Dedifferentiated amniotic fluid mesenchymal stem cell (primary cell): ENCODE data around the gene WDR17.

Source experiments
- DNase-seq: peaks from one replicate; pipeline ENCODE4 v3.0.0-alpha.2; 2016; ENCODE audit errors: extremely low spot score

WDR17 gene

GRCh38 chr4:176065435-176066291, at the start of gene WDR17:
WDR17 (plus strand) TSS chr4:176065841; CDS start chr4:176111581, 45,740 bp downstream.
- peak; percentile 58 for DNase-seq

- DNase-seq, result no peak
Observed at GRCh38 chr4:176016601-176017000, 49.0 kb upstream of the WDR17 start.

- no peak for DNase-seq
Observed at GRCh38 chr4:176020481-176021085, 45.1 kb upstream of the WDR17 start.

- no peak for DNase-seq
Observed at GRCh38 chr4:176030391-176030790, 35.2 kb upstream of the WDR17 start.

GRCh38 chr4:176031922-176032321, 33.7 kb upstream of the WDR17 start:
- DNase-seq, result no peak

- no peak for DNase-seq
Observed at GRCh38 chr4:176032454-176032853, 33.2 kb upstream of the WDR17 start.

GRCh38 chr4:176034499-176034898, 31.1 kb upstream of the WDR17 start:
- peak; percentile 77 for DNase-seq

GRCh38 chr4:176034936-176035335, 30.7 kb upstream of the WDR17 start:
- no peak for DNase-seq

- DNase-seq, result no peak
Observed at GRCh38 chr4:176036585-176037205, 28.9 kb upstream of the WDR17 start.

- no peak for DNase-seq
Observed at GRCh38 chr4:176038789-176039188, 26.9 kb upstream of the WDR17 start.

- no peak for DNase-seq
Observed at GRCh38 chr4:176042195-176042594, 23.4 kb upstream of the WDR17 start.

GRCh38 chr4:176043838-176044588, 21.6 kb upstream of the WDR17 start:
- DNase-seq, result no peak

- peak; percentile 43 for DNase-seq
Observed at GRCh38 chr4:176044589-176044951, 21.1 kb upstream of the WDR17 start.

- DNase-seq, result no peak
Observed at GRCh38 chr4:176048631-176049030, 17.0 kb upstream of the WDR17 start.

GRCh38 chr4:176052744-176053143, 12.9 kb upstream of the WDR17 start:
- no peak for DNase-seq

- no peak for DNase-seq
Observed at GRCh38 chr4:176053785-176054184, 11.9 kb upstream of the WDR17 start.

- no peak for DNase-seq
Observed at GRCh38 chr4:176054942-176055341, 10.7 kb upstream of the WDR17 start.

- DNase-seq, result no peak
Observed at GRCh38 chr4:176063718-176064117, 1.9 kb upstream of the WDR17 start.

GRCh38 chr4:176064539-176064938, 1.1 kb upstream of the WDR17 start:
- DNase-seq, result no peak

- DNase-seq, result no peak
Observed at GRCh38 chr4:176066757-176067156, 1.1 kb downstream of the WDR17 start.

GRCh38 chr4:176077561-176077960, 11.9 kb downstream of the WDR17 start:
- no peak for DNase-seq

- DNase-seq, result no peak
Observed at GRCh38 chr4:176084769-176085168, 19.1 kb downstream of the WDR17 start.
